Uterus (tissue), 2 donors: ENCODE data around the gene UROC1.

Experiments
- CTCF ChIP-seq, 4 experiments: fragments of 200-600 bp in 2 of 4; fragments of 450-650 bp in 2 of 4; sonication (generic) in 2 of 4; IDR thresholded peaks; one replicate each; pipeline ENCODE4 v1.5.1; 2016 to 2019; ENCODE audit warnings: antibody characterized with exemption in 4 of 4, mild to moderate bottlenecking in 2 of 4, moderate library complexity in 1 of 4
- POLR2A ChIP-seq, 2 donors: fragments of 450-650 bp; IDR thresholded peaks; one replicate each; pipeline ENCODE4 v1.6.1; 2016; ENCODE audit warnings: antibody characterized with exemption in 2 of 2, mild to moderate bottlenecking in 1 of 2, moderate library complexity in 1 of 2

- TF ChIP-seq CTCF (IDR thresholded peaks at IDR 0.05) (no peak), POLR2A (IDR thresholded peaks at IDR 0.05) (no peak)
These were observed 16.5 kb downstream of the UROC1 start for GRCh38 chr3:126501054-126501453.
